T-helper 2 cell (primary cell): ENCODE data around the gene ADD2.

ENCODE experiments used
- DNase-seq, 5 experiments: peaks; one replicate each; pipeline versions ENCODE4 v3.0.0 to v3.0.0-alpha.2; 2012 to 2022

The ADD2 gene

GRCh38 chr2:70698847-70699246, 69.2 kb downstream of the ADD2 start:
- no peak for DNase-seq

DNA sequence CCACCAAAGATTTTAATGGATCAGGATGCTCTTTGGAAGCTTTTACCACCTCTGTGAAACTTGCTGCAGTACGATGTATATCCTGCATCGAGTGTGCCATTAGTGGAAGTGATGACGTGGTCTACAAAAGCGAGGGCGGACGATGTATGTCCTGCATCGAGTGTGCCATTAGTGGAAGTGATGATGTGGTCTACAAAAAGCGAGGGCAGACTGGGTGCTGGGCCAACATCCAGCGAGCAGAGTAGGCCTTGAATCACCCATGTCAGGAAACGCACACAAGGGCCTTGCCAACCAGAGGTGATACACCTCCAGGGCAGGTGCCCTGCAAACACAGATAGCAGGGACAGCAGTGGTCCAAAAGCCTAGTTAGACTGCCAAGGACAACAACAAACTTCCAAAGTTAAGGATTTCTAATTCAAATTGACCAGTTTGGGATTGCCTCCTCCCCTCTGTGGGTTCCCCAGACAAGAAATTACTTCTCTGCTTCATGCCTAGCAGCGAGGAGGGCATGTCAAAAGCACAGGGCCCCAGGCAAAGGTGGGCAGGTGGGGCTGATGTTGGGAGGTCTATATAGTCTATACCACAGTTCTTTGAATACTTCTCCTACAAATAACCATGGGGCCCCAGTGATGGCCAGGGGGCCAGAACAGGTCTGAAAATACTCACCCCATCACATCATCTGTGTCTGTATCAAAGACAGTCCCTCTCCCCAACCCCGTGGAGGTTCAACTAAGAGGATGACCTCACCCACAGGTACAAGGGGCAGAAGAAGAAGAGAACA, 70.2 kb downstream of the ADD2 start:
- DNase-seq = no peak

DNA sequence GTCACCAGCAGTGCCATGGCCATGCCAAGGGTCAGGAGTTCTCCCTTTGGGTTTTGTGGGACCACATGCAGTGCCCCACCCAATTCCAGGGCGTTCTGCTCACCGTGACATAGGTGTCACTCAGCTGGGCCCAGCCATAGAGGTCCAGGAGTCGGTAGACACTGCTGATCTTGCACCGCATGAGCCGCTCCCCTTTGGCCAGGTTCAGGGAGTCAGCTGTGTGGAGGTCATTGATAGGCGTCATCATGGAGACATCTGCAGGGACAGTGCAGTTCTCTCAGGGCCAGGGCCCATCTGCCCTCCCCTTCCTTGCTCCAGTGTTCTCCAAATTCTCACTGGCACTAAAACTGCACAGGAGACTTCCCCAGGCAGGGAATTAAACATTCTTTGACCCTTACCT, 71.9 kb downstream of the ADD2 start:
- DNase-seq = no peak

DNA sequence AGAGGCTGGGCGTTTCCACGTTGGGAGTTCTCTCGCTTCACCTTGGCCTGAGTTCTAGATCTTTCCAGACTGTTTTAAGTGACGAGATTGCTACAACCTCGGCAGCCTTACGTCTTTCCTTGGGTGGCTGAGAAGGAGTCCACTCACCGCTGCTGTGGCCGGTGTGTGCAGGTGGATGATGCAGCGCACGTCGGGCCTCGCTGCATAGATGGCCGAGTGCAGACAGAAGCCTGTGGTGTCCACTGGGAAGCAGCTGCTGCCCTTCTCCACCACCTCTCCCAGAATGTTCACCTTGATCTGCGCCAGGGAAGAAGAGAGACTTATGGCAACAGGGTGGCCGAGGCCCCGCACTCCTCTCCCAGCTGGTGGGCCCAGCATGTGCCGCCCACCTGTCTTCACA, 75.7 kb downstream of the ADD2 start:
- DNase-seq = no peak

DNA sequence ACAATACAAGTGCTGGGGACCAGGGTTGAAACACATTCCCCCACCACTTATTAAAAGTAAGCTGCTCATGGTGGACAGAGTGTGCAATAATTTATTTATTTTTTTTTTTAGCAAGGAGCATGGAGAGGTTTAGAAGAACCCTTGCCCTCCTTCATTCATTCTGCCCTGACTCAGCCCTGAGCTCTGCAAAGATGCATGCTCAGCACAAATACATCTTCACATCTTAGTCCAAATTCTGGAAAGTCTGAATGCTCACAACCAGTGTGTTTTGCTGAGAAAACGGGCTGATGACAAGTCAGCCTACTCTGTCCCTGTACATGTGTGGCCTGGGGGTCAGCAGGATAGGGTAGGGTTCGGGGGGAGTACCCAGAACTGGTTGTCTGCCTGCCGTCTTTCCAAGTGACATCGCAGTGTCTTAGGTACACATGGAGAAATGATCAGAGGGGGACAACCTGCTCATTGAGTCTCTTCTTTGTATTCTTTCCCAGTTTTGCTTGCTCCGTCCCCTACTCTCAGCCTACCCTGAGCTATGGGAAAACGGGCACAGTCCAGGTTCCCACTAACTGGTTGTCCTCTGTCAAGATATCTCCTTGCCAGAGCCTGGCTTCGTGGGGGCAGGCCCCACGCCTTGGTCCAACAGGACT, 76.4 kb downstream of the ADD2 start:
- DNase-seq = no peak

GRCh38 chr2:70690846-70691245, 77.2 kb downstream of the ADD2 start:
- DNase-seq = no peak

DNA sequence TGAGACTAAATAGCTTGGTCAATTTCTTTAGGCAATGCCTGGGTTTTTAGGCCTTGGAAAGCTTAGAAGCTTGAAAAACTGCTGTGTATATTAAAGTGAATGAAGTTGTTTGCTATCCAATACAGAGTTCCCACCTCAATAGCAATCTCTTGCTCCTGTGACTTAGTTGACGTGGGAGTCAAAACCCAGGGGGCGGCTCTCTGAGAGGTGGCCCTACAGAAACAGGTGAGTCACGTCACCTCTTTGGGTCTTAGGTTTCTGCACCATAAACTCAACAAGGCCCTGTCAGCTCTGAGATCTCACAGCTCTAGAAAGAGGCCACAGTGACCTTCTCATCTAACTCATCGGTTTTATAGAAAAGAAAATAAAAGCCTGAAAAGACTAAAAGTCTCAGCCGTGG, 79.6 kb downstream of the ADD2 start:
- no peak for DNase-seq

DNA sequence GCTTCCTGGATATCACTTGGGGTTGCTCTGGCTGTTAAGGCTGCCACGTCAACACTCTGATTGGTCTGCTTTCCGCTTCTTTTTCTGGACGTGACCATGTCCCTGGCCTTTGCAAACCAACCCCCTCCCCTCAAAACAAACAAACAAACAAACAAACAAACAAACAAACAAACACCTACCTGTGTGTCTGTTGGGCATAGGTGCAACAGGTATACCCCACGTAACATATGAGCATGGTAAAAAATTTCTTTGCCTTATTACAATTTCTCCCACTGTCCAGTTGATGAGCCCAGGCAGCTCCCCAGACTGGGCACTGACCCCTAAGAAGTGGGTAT, 80.6 kb downstream of the ADD2 start:
- no peak for DNase-seq

- peak in 1 of 5 experiments; percentile 33 for DNase-seq
Measured at GRCh38 chr2:70686577-70687460, 81.2 kb downstream of the ADD2 start.

GRCh38 chr2:70685771-70686171, 82.2 kb downstream of the ADD2 start:
- no peak for DNase-seq

- DNase-seq = no peak
Measured at GRCh38 chr2:70684846-70685622, 83.0 kb downstream of the ADD2 start.

DNA sequence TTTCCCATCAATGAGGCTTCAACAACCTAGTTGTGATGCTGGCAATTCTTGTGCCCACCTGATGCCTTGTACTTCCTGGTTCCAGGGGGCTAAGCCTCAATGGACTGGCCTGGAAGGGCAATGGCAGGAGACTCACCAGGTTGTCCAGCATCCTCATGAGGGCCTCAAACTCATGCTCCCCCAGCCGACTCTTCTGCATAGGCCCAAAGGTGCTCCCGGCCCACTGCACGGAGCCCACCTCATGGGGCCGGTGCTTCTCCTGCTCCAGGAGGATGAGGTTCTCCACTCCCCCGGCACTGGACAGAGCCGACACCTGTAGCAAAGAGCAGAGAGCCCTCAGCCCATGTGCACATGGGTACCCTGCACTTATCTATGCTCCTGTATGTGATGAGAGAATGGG, 84.5 kb downstream of the ADD2 start:
- no peak for DNase-seq

- DNase-seq = no peak
Measured at GRCh38 chr2:70680735-70681134, 87.3 kb downstream of the ADD2 start.

DNA sequence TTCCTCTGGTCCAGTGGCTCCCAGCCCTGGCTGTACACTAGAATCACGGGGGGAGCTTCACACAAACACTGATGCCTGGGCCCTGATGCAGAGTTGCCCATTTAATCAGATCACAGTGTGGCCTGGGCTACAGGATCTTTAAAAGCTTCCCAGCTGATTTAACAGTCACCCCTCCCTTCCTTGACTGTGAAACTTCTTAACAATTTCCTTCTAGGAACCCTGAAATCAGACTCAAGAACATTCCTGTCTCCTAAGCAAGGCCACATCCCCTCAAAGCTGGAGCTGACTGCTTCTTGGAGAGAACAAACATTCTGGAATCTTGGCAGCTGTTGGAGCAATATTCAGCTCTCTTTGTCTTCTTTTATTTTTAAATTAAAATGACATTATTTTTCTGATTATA, 88.7 kb downstream of the ADD2 start:
- no peak for DNase-seq

DNA sequence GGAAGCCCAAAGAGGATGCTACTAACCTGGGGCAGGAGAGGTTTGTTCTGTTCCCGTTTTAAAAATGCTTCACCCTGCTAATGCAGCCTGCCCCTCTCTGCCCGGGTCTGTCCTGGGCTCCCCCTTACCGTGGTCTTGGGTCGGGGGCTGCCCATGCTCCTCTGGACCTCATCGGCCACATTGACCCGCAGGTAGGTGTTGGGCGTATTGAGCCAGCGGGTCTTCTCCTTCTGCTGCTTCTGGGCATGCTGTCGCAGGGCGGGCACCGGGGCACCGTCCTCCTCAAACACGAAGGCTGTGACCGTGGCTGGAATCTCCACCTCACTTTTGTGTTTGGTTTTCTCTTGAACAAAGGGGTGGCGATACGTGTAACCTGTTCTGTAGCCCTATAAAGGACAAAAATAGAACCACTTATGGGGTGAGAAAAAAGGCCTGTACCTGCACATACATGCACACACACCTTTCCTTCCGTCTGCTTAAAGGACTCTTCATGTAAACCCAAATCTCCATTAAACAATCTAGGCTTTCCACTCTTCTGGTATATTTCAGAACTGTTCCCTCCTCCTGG, 89.3 kb downstream of the ADD2 start:
- no peak for DNase-seq

GRCh38 chr2:70676301-70677035, 91.5 kb downstream of the ADD2 start:
- no peak for DNase-seq

- DNase-seq = no peak
Measured at GRCh38 chr2:70675862-70676261, 92.1 kb downstream of the ADD2 start.

DNA sequence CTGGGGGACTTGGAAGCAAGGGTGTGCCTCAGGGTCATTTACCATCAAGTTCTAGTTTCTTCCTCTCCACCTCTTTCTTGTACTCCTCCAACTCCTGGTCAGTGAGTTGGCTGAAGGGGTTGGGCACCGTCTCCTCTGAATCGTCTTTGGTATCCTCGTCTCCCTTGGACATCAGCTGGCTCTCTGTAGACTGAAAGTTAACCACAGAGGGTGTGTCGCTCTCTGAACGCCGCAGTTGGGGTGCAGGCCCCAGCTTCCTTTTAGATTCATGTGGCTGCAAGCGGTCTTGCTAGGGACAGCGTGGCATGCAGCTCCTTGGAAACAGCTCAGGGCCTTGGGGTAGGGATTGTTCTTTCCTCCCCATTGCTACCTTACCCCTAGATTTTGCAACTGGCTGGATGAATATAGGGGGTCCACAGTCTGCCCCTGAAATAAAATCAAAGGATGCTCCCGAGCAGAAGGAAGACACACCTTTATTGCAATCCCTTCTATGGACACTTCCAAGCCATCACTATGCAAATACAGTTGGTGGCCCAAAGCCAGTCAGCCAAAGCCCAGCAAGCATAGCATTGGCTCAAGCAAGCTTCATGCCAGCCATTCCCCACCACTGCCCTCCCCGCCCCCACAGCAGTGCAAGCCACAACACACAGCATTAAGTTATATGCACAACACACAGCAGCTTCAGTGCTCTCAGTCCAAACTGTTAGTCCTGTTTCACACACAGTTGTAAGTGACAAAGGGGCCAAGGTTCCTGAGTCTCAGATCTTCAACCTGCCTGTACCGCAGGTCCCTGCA, 93.2 kb downstream of the ADD2 start:
- DNase-seq = no peak

DNA sequence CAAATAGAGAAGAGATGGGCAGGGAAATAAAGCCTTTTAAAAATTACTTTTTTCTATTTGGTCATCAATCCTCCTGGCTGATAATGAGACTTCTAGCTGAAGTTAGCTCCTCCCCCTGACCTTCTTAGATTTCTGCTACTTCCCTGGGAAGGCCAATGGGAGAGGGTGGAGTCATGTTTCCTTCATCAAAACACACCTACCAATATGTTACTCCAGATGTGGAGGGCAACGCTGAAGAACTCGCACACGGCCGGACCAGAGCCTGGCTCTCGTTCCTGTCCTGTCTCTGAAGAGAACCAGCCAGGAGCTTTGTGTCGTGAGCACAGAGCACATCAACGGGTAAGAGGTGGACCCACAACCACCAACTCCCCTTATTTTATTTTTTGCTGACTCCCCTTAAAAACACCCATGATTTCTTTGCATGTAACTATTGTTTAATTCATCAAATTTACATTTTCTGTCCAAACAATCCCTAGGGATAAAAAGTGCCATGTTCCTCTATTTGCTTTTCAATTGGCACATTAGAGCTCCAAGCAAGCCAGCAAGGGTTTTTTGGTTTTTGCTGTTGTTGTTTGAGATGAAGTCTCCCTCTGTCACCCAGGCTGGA, 94.9 kb downstream of the ADD2 start:
- no peak for DNase-seq

DNA sequence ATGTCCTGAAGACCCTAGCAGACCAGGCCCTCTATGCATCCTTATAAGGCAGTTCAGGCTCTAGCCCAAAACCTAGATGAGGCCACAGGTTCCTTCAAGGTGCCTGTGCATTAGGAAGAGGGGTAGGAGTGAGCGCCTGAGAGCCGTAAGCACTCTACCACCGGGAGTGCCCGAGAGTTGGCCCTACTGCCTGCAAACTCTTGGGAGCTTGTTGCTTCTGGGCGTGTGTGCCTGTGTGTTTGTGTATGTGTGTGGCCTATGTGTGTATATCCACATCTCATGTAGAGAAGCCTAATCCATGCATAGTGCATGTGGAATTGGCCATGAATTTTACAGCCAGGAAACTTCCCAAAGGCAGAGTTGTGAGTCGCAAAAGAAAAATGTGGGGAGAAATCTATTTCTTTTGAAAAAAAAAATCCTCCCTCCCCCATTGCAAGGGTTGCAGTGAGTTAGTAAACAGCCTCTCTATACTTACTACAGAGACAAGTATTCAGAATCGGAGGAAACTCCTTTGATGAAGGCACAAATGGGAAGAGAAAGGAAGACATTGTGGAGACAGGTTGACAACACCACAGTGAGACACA, 96.8 kb downstream of the ADD2 start:
- no peak for DNase-seq
